A549 (cell line): ENCODE measurements around the gene RASA2.

Experiments used
- CBX2 ChIP-seq: fragments of 200-600 bp; sonication (generic); IDR thresholded peaks from 2 replicates; pipeline ENCODE4 v1.6.1; 2016; ENCODE audit warnings: low read depth, mild to moderate bottlenecking, borderline replicate concordance
- CEBPB ChIP-seq, 2 experiments: fragments of >200 bp in 1 of 2; sonication (Bioruptor Twin) in 1 of 2; formaldehyde crosslinking in 1 of 2; IDR thresholded peaks; 2 replicates each; pipeline ENCODE4 v1.6.1; 2012 to 2016
- CHD4 ChIP-seq: fragments of 200-600 bp; sonication (generic); IDR thresholded peaks from 2 replicates; pipeline ENCODE4 v1.6.1; 2016; ENCODE audit warnings: antibody characterized with exemption, mild to moderate bottlenecking, borderline replicate concordance
- EP300 ChIP-seq, 2 experiments: fragments of >200 bp; sonication (Bioruptor Twin); formaldehyde crosslinking; IDR thresholded peaks; 2 replicates in 1 of 2; 3 replicates in 1 of 2; pipeline ENCODE4 v1.6.1; 2016 to 2017
- GATA3 ChIP-seq: IDR thresholded peaks from 2 replicates; pipeline ENCODE4 v1.6.1; 2012; ENCODE audit warnings: borderline replicate concordance
- HMGXB4 ChIP-seq: fragments of 250-450 bp; sonication (Bioruptor Pico); IDR thresholded peaks from 2 replicates; pipeline ENCODE4 v1.5.0; 2021; ENCODE audit warnings: mild to moderate bottlenecking, moderate library complexity, borderline replicate concordance
- JUNB ChIP-seq: fragments of >200 bp; sonication (Bioruptor Twin); formaldehyde crosslinking; IDR thresholded peaks from 2 replicates; pipeline ENCODE4 v1.6.1; 2016
- KDM1A ChIP-seq: fragments of 200-600 bp; sonication (generic); IDR thresholded peaks from 2 replicates; pipeline ENCODE4 v1.6.1; 2016; ENCODE audit warnings: low read depth, mild to moderate bottlenecking
- KDM5A ChIP-seq: fragments of 200-600 bp; sonication (generic); IDR thresholded peaks from 2 replicates; pipeline ENCODE4 v1.6.1; 2016; ENCODE audit warnings: antibody characterized with exemption, mild to moderate bottlenecking
- NR3C1 ChIP-seq: fragments of >200 bp; sonication (Bioruptor Twin); formaldehyde crosslinking; IDR thresholded peaks from 3 replicates; pipeline ENCODE4 v1.6.1; 2017
- POLR2A ChIP-seq: IDR thresholded peaks from 2 replicates; pipeline ENCODE4 v1.6.1; 2012; ENCODE audit warnings: mild to moderate bottlenecking, low read length
- RAD21 ChIP-seq, 2 experiments: fragments of >200 bp in 1 of 2; sonication (Bioruptor Twin) in 1 of 2; formaldehyde crosslinking in 1 of 2; IDR thresholded peaks in 1 of 2; conservative IDR thresholded peaks in 1 of 2; 2 replicates in 1 of 2; 3 replicates in 1 of 2; pipeline ENCODE4 v1.6.1; 2012 to 2018; ENCODE audit warnings: inconsistent platforms in 1 of 2
- TF ChIP-seq, protein P1 (sequence below): fragments of >200 bp; sonication (Bioruptor Twin); formaldehyde crosslinking; IDR thresholded peaks from 3 replicates; pipeline ENCODE4 v1.5.1; 2016
- TF ChIP-seq, protein P2 (sequence below): IDR thresholded peaks from 2 replicates; pipeline ENCODE4 v1.6.1; 2012

- TF ChIP-seq JUNB (no peak), POLR2A (no peak), KDM5A (no peak), CHD4 (no peak), EP300 (IDR thresholded peaks at IDR 0.05) (no peak), CEBPB (IDR thresholded peaks at IDR 0.05) (no peak), RAD21 (conservative IDR thresholded peaks at IDR 0.05 in 1 of 2, IDR thresholded peaks at IDR 0.05 in 1 of 2) (no peak), KDM1A (no peak), HMGXB4 (no peak), CBX2 (no peak), GATA3 (no peak), NR3C1 (no peak)
- TF ChIP-seq, protein P1, sequence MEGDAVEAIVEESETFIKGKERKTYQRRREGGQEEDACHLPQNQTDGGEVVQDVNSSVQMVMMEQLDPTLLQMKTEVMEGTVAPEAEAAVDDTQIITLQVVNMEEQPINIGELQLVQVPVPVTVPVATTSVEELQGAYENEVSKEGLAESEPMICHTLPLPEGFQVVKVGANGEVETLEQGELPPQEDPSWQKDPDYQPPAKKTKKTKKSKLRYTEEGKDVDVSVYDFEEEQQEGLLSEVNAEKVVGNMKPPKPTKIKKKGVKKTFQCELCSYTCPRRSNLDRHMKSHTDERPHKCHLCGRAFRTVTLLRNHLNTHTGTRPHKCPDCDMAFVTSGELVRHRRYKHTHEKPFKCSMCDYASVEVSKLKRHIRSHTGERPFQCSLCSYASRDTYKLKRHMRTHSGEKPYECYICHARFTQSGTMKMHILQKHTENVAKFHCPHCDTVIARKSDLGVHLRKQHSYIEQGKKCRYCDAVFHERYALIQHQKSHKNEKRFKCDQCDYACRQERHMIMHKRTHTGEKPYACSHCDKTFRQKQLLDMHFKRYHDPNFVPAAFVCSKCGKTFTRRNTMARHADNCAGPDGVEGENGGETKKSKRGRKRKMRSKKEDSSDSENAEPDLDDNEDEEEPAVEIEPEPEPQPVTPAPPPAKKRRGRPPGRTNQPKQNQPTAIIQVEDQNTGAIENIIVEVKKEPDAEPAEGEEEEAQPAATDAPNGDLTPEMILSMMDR, result no peak
- TF ChIP-seq, protein P2, sequence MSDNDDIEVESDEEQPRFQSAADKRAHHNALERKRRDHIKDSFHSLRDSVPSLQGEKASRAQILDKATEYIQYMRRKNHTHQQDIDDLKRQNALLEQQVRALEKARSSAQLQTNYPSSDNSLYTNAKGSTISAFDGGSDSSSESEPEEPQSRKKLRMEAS, result no peak
Observed at GRCh38 chr3:141608438-141608837, 121.6 kb downstream of the RASA2 start.
